GM19455 (cell line): ENCODE results near the gene INS.

Experiments
- ATAC-seq: cut with Tn5 transposase; IDR thresholded peaks from one replicate; pipeline ENCODE4 v1.9.1; 2021; ENCODE audit not compliant: unreplicated experiment

The INS gene

DNA sequence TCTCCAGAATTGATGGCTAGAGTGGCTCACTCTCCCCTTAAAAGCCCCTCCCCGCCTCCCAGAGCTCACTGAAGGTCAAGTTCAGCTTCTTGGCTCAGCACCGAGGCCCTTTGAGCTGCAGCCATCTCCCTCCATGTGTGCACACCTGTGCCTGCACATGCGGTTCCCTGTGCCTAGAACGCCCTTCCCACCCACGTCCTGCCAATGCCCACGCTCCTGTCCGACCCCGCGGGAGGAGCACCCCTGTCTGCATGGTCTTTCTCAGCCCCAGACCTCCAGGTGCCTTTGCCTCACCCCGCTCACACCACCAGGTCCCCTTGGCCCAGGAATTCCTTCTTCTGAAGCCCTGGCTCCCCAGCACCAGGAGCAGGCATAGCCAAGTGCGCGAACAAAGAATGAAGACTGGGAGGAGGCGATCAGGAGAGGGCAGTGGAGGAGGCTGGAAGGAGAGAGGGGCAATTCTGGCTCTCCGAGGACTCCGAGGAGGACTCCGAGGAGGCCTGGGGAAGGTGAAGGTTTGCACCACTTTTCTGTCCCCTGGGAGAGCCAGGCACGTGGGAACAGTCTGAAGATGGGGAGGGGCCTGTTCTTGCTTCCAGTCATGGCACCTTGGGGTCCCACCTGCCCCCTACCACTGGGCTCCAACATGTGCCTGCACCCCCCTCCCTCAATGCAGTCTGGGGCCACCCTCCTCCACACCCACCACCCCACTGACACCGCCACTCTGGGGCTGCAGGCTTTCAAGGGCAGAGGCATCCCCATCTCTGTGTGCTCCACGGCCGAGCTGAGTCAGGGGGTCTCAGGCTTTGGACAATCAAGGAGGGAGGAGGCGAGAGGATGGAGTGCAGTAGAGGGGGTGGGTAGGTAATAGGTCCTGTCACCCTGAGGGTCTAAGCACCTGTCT is 39.5 kb downstream of the INS start:
- ATAC-seq = no peak

DNA sequence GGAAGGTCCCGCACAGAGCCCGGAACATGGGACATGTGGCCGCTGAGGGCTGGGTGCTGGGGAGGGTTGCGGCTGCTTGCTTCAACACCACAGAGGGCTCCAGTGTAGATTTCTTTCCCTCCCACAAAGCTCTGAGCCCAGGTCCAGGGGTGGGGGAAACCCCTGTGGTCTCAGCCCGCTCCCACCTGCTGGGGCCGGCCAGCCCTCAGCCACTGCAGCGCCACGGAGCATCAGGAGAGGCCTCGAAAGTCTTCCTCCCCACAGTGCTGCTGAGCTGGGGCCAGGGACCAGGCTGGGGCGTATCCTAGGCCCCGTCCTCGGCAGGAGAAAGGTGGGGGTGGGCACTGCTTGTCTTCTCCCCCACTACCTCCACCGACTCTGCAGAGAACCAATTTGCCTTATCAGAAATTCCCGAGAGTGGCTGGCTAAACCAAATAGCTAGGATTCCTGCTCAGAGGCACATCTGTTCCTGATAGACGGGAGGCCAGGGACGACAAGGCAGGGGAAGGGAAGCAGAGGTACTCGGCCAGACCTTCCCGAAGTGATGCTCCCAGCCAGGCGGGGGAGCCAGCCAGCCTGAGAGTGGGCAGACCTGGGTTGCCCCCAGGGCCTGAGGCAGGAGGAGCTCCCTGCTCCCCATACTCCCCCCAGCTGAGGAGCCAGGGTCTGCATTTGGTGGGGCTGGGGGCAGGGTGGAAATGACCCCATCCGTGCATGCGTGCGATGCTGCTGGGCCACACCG is 40.5 kb downstream of the INS start:
- no peak for ATAC-seq

DNA sequence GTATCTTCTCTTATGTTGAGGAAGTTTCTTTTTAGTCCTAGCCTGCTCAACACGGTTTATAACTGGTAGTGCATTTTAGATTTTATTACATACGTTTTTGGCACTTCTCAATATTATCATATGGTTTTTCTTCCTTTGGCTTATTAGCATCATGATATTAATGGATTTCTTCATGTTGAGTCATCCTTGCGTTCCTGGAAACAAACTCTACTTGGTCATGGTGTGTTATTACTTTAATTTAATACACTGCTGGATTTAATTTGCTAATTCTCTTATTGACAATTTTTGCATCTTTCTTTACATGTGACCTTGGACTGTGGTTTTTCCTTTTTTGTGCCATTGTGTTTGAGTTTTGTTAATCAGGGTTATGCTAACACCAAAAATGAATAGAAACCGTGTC is 42.3 kb downstream of the INS start:
- no peak for ATAC-seq

DNA sequence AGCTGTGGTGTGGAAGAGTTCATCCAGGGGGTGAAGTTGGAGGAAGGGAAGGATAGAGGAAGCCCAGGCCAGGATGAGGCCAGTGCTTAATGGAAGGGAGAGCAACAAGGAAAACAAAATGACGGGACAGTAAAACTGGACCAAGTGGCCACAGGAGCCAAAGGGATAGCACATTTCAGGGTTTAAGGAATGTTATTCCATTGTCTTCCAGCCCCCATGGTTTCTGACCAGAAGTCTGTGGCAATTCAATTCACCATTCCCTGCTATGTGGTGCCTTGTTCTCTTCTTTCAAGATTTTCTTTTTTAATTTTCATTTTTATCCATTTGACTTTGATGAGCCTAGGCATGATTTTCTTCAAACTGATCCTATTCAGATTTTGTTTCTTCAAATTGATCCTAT is 44.3 kb downstream of the INS start:
- ATAC-seq = no peak

DNA sequence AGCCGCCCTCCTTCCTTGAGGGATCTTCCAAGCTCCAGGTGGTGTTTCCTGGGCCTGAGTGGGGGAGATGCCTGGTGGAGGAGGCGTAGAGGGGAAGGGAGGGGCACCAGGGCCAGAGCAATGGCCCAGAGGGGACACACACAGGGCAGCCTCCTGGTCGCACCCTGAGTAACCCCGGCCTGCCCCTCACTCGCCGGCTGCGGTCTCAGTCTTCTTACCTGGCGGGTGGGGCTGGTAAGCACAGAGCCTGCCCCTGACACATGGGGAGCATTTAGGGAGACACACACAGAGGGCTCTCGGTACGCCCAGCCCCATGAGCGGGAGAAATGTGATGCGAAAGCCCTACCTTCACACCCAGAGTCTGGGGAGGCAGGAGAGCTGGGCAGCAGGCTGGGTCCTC is 45.7 kb downstream of the INS start:
- no peak for ATAC-seq

DNA sequence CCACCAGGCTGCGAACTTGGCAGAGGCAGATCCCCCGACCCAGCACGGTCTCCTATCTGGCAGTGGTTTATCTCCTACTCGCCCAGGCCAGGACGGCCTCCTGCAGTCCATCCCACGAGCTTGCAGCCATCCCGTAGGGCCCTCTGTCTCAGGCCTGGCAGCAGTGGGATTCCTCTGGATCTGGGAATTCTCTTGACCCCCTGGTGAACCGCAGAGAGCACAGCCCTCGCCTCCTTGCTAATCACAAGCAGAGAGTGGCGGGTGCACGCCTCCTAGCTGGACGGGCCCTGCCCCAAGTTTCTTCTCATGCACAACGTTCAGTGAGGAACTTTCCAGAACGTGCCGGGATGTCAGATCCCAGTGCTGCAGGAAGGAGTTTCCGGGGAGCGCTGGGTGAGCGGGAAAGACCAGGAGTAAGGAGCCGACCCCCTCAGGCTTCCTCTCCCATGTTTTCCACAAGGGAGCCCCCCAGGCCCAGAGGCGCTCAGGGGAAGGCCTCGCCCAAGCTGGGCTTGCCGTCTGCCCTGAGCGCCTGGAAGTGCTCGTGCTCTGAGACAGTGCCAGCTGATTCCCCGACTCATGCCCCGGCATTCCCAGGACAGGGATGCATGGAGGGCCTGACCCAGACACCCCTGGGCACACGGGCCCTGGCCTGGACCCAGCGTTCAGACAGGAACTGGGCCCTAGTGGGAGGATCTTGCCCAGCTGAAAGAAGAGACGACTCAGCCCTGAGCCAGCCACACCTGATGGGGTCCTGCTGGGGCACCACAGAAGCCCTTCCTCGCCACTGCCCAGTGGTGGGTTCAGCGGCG is 46.4 kb downstream of the INS start:
- no peak for ATAC-seq

DNA sequence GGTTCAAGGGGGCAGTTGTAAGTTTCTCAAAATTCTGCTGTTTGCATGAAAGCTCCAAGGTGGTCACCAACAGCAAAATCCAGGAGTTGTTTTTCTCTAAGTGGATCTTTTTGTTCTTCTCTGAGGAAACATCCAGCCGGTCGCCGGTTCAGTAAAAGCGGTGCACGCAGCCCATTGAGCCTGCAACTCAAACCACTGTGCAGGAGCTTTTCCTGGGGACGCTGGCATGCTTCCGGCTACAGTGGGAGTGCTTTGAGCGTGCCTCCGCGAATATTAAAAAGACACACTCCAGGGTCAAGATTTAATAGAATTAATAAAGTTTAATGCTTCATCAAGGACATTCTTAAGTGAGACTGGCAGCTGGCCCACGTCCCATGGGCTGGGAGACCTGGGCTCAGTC is 47.2 kb downstream of the INS start:
- no peak for ATAC-seq

DNA sequence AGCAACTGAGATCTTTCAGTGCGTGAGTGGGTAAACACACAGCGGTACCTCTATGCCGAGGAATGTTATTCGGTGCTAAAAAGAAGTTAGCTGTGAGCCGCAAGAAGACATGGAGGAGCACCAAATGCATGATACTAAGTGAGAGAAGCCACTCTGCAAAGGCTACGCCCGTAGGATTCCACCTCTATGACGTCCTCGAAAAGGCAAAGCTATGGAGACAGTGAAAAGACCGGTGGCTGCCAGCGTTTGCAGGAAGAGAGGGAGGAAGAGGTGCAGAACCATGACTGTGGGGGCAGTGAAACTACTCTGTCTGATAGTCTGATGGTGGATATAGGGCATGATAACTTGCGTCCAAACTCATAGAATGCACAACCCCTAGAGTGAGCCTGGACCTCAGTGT is 50.5 kb downstream of the INS start:
- ATAC-seq = no peak
